ENCODE measurements around the gene TEX19.

Gene TEX19

GRCh38 chr17:82322526-82323453 is 36.3 kb upstream of the TEX19 start:
- DNase-seq = no peak

- DNase-seq = no peak
Observed at GRCh38 chr17:82323514-82324234, 35.4 kb upstream of the TEX19 start.

- no peak for DNase-seq
Observed at GRCh38 chr17:82324566-82325285, 34.3 kb upstream of the TEX19 start.

GRCh38 chr17:82325286-82326180 is 33.5 kb upstream of the TEX19 start:
- no peak for DNase-seq

- DNase-seq = no peak
Observed at GRCh38 chr17:82327289-82327688, 31.8 kb upstream of the TEX19 start.

GRCh38 chr17:82327757-82328140 is 31.3 kb upstream of the TEX19 start:
- DNase-seq = no peak

- no peak for DNase-seq
Observed at GRCh38 chr17:82328141-82328993, 30.7 kb upstream of the TEX19 start.

GRCh38 chr17:82328994-82329507 is 30.0 kb upstream of the TEX19 start:
- DNase-seq = no peak

GRCh38 chr17:82329683-82330321 is 29.2 kb upstream of the TEX19 start:
- no peak for DNase-seq

- DNase-seq = peak; percentile 54
Observed at GRCh38 chr17:82330322-82331239, 28.5 kb upstream of the TEX19 start.

GRCh38 chr17:82331345-82331939 is 27.6 kb upstream of the TEX19 start:
- DNase-seq = no peak

- no peak for DNase-seq
Observed at GRCh38 chr17:82332669-82333278, 26.3 kb upstream of the TEX19 start.

GRCh38 chr17:82333279-82334171 is 25.5 kb upstream of the TEX19 start, which contains the start of gene SECTM1:
Gene SECTM1, minus strand, starts transcription at chr17:82333766. Its CDS starts 6,526 bp downstream, at chr17:82327240.
- no peak for DNase-seq

GRCh38 chr17:82334204-82334621 is 24.8 kb upstream of the TEX19 start:
- DNase-seq = no peak

GRCh38 chr17:82334622-82335394 is 24.2 kb upstream of the TEX19 start:
- DNase-seq = no peak

- DNase-seq = no peak
Observed at GRCh38 chr17:82338858-82339633, 20.0 kb upstream of the TEX19 start.

All from NCI-H1436 treated with DMSO at 0.1 percent for 48 hours (cell line).